ENCODE data around the gene CALCOCO2.
A peak's percentile ranks its signal among the peaks of the same experiment; 100 is the strongest.

The CALCOCO2 gene

DNA sequence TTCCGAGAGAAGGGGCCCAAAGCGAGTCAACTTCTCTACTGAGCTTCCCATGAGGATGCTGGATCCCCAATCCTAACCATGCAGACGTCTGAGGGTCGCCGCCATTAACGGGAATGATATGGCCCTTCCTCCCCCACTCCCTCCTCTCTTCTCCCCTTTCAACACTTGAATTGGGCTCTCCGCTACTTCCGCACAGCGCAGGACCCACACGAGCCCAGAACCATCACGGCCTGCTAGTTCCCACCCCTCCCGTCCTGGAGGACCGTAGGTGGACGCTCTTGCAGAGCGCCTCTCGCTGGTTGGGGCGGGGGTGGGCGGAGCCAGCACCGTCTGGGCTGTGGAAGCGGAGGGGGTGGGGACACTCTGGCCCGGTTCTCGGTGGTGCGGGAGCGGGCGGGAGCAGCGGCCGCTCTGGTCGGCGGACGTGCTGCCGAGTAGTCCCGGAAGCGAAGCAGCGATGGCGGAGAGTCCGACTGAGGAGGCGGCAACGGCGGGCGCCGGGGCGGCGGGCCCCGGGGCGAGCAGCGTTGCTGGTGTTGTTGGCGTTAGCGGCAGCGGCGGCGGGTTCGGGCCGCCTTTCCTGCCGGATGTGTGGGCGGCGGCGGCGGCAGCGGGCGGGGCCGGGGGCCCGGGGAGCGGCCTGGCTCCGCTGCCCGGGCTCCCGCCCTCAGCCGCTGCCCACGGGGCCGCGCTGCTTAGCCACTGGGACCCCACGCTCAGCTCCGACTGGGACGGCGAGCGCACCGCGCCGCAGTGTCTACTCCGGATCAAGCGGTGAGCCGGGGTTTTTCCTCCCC, 77.4 kb downstream of the CALCOCO2 start, which contains the start of gene UBE2Z:
Gene UBE2Z, plus strand, starts transcription at position 361 of the 797 bp plus-strand sequence. Its CDS starts 97 bp downstream, at position 458.
- DNase-seq (ENCODE audit: low read depth) = peak; percentile 80
- TF ChIP-seq CTCF (conservative IDR thresholded peaks at IDR 0.05; ENCODE audit: low read depth, low read length) = no peak
- H3K4me3 ChIP-seq (ENCODE audit: low read length) = peak within 1 kb of the TSS; percentile 57

DNA sequence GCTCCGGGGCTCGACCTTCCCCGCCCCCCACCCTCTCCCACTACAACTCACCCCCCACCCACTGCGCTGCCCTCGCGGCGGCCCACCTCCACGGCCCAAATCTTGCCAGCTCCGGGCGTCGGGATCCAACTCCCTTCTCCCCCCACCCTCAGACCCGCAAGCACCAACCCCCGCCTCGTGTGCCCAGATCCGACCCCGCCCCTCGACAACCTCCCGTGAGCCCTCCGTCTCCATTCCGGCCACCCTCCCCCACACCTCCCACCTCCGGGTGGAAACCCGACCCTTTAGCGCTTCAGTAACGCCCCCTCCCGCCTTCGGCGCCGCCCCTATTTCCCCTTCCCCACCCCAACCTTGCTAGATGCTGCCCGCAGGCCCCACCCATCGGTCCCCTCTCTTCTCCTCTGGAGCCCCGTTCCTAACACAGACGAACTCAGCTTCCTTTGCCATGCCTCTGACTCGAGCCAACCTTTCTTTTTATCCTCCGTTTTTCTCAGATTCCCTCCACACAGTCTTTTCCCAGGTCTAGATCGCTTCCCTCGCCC, 78.1 kb downstream of the CALCOCO2 start:
- DNase-seq (ENCODE audit: low read depth) = peak; percentile 66

GRCh38 chr17:48909783-48910182, 78.9 kb downstream of the CALCOCO2 start:
- H3K4me3 ChIP-seq (ENCODE audit: low read length) = peak overlapping the region; percentile 57
- no peak for DNase-seq (ENCODE audit: low read depth)
- TF ChIP-seq CTCF (conservative IDR thresholded peaks at IDR 0.05; ENCODE audit: low read depth, low read length) = no peak

More for the DNA sequence above, 78.1 kb downstream of the CALCOCO2 start:
- peak overlapping the region; percentile 57 for H3K4me3 ChIP-seq (ENCODE audit: low read length)
- no peak for TF ChIP-seq CTCF (conservative IDR thresholded peaks at IDR 0.05; ENCODE audit: low read depth, low read length)

DNA sequence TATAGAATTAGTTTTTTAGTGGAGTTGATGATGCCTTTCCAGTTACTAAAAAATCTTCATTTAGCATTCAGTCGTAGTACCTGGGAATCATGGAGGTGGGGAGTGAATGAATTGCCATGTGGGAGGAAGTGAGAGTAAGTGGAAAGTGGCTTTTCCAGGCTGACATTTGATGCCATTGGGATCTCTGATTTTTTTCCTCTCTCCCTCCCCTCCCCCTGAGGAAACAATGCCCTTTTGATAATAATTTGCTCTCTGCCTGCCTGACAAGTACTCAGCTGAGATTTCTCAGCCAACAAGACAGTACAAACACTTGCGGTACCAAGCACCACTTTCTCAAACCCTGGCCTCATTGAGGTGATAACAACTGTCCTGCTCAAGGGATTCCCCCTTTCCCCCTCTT, 79.5 kb downstream of the CALCOCO2 start:
- no peak for TF ChIP-seq CTCF (conservative IDR thresholded peaks at IDR 0.05; ENCODE audit: low read depth, low read length)
- no peak for DNase-seq (ENCODE audit: low read depth)
- H3K4me3 ChIP-seq (ENCODE audit: low read length) = peak overlapping the region; percentile 57

GRCh38 chr17:48912476-48912875, 81.6 kb downstream of the CALCOCO2 start:
- DNase-seq (ENCODE audit: low read depth) = no peak
- TF ChIP-seq CTCF (conservative IDR thresholded peaks at IDR 0.05; ENCODE audit: low read depth, low read length) = no peak
- H3K4me3 ChIP-seq (ENCODE audit: low read length) = no peak overlapping the region

Measured in retinal pigment epithelial cell (primary cell).